IPS-15b (cell line): ENCODE data around the gene SARS2.
"Not testable (repeated sequence)": the region's sequence is repeated elsewhere in the genome, so short reads cannot be mapped to it uniquely, and the experiment has no call there.

Experiments used
- H3K27me3 ChIP-seq: one replicate; pipeline ENCODE4 v1.6.1; 2013; ENCODE audit warnings: low read length; ENCODE audit not compliant: control insufficient read depth, insufficient read depth
- H3K36me3 ChIP-seq: one replicate; pipeline ENCODE4 v1.6.1; 2013; ENCODE audit warnings: low read length; ENCODE audit not compliant: control insufficient read depth, insufficient read depth
- H3K4me1 ChIP-seq: one replicate; pipeline ENCODE4 v1.6.1; 2013; ENCODE audit warnings: mild to moderate bottlenecking, low read length; ENCODE audit not compliant: control insufficient read depth, insufficient read depth
- H3K4me3 ChIP-seq: one replicate; pipeline ENCODE4 v1.5.1; 2013; ENCODE audit warnings: low read depth, low read length
- H3K9ac ChIP-seq: one replicate; pipeline ENCODE4 v1.6.1; 2013; ENCODE audit warnings: low read depth, mild to moderate bottlenecking, low read length
- H3K9me3 ChIP-seq: one replicate; pipeline ENCODE4 v1.6.1; 2013; ENCODE audit warnings: mild to moderate bottlenecking, low read length; ENCODE audit not compliant: control insufficient read depth, insufficient read depth

Gene SARS2, protein sequence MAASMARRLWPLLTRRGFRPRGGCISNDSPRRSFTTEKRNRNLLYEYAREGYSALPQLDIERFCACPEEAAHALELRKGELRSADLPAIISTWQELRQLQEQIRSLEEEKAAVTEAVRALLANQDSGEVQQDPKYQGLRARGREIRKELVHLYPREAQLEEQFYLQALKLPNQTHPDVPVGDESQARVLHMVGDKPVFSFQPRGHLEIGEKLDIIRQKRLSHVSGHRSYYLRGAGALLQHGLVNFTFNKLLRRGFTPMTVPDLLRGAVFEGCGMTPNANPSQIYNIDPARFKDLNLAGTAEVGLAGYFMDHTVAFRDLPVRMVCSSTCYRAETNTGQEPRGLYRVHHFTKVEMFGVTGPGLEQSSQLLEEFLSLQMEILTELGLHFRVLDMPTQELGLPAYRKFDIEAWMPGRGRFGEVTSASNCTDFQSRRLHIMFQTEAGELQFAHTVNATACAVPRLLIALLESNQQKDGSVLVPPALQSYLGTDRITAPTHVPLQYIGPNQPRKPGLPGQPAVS

DNA sequence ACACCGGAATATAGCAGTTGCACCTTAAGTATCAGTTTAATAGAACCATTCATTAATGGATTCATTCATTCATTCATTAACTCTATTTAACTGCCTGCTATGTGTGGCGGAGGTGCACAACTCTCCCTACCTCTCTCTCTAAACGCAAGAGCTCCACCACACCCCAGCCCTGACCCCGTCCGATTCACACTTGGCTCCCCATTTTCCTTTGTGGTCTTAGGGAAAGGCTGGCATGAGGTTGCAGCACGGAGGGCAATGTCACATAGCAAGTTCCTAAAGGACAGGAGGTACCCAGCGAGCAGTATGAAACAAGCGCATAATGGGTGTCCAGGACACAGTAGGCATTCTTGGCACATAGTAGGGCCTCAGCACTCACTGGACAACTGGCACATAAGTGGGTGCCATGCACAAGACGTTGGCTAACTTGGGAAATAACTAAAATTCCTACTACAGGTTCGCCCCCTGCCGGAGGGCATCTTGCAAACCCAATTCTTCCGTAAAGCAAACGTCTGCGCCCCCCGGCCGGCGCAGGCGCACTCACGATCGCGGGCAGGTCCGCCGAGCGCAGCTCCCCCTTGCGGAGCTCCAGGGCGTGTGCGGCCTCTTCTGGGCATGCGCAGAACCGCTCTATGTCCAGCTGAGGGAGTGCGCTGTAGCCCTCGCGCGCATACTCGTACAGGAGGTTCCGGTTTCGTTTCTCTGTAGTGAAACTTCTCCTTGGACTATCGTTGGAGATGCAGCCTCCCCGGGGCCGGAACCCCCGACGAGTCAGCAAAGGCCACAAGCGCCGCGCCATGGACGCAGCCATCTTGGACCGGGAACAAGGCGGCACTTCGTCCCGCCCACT, at the start of gene SARS2:
Gene SARS2 (minus strand): TSS at position 835 of the 847 bp plus-strand sequence. CDS start 27 bp downstream, at position 808.
- Histone ChIP-seq H3K4me1 (no peaks in the 10 kb centered on the region), H3K4me3 (peak within 1 kb of the TSS; percentile 92), H3K9ac (peak within 1 kb of the TSS; percentile 98), H3K9me3 (peaks cover 3% of the 10 kb centered on the region), H3K36me3 (peaks cover 41% of the 10 kb centered on the region), H3K27me3 (no peaks in the 10 kb centered on the region)

GRCh38 chr19:38979812-38980211, 49.2 kb upstream of the SARS2 start:
- H3K4me1 ChIP-seq = no peaks in the 10 kb centered on the region
- no peaks in the 10 kb centered on the region for H3K9me3 ChIP-seq
- H3K4me3 ChIP-seq = no peak overlapping the region
- H3K36me3 ChIP-seq = no peaks in the 10 kb centered on the region
- H3K9ac ChIP-seq = no peak overlapping the region
- no peaks in the 10 kb centered on the region for H3K27me3 ChIP-seq

GRCh38 chr19:38978326-38978689, 47.7 kb upstream of the SARS2 start:
- Histone ChIP-seq H3K9me3 (no peaks in the 10 kb centered on the region), H3K27me3 (no peaks in the 10 kb centered on the region), H3K4me3 (no peak overlapping the region), H3K9ac (no peak overlapping the region), H3K4me1 (no peaks in the 10 kb centered on the region), H3K36me3 (no peaks in the 10 kb centered on the region)

DNA sequence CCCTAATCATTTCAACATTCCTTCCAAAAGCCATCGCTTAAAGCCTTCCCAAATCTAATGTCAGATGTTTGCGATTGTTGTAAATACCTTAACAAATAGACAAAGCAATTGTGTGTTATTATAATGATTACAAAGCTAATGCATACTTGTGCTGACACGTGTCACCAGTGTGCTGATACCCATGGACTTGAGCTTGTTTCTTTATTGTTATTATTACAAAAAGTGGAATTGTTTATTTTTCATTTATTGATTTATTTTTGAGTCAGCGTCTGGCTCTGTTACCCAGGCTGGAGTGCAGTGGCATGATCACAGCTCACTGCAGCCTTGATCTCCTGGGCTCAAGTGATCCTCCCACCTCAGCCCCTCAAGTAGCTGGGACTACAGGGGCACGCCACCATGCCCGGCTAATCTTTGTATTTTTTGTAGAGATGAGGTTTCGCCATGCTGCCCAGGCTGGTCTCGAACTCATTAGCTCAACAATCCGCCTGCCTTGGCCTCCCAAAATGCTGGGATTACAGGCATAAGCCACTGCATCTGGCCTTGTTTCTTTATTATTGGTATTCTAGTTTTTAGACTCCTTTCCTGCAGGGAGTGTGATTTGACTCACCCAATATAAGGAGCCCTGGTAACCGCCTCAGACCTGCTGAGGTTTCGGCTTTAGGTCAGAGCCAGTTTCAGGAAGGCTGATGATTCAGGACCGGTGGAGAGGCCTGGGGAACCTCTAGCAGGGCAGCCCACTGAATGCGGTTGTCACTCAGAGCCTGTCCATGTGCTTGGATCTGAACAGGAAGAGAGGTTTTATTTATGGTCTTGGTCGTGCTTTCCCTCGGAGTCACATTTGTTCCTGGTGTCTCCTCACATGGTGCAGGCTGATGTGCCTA, 47.1 kb upstream of the SARS2 start:
- Histone ChIP-seq H3K9ac (no peak overlapping the region), H3K4me1 (no peaks in the 10 kb centered on the region), H3K36me3 (no peaks in the 10 kb centered on the region), H3K27me3 (no peaks in the 10 kb centered on the region), H3K9me3 (no peaks in the 10 kb centered on the region), H3K4me3 (no peak overlapping the region)

DNA sequence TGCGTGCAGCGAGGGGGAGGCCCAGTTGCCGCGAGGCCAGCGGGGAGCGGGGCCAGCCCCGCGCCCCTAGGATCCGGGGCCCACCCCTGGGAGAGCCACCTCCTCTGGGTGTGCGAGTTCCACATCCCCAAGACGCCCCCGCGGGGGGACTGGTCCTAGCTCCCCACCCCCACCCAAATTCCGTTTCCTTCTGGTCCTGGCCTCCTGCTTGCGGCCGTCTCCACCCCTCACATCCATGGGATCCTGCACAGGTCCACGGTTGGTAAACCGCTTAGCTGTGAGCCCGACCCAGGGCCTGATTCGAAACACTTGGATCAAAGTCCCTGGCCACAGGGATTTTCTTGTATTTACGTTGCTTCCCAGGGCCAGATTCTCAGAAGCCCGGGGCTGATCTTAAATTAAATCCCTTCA, 45.3 kb upstream of the SARS2 start:
- peak overlapping the region; percentile 74 for H3K4me3 ChIP-seq
- peak overlapping the region; percentile 80 for H3K9ac ChIP-seq
- no peaks in the 10 kb centered on the region for H3K27me3 ChIP-seq
- H3K4me1 ChIP-seq = no peaks in the 10 kb centered on the region
- H3K36me3 ChIP-seq = no peaks in the 10 kb centered on the region
- H3K9me3 ChIP-seq = no peaks in the 10 kb centered on the region

DNA sequence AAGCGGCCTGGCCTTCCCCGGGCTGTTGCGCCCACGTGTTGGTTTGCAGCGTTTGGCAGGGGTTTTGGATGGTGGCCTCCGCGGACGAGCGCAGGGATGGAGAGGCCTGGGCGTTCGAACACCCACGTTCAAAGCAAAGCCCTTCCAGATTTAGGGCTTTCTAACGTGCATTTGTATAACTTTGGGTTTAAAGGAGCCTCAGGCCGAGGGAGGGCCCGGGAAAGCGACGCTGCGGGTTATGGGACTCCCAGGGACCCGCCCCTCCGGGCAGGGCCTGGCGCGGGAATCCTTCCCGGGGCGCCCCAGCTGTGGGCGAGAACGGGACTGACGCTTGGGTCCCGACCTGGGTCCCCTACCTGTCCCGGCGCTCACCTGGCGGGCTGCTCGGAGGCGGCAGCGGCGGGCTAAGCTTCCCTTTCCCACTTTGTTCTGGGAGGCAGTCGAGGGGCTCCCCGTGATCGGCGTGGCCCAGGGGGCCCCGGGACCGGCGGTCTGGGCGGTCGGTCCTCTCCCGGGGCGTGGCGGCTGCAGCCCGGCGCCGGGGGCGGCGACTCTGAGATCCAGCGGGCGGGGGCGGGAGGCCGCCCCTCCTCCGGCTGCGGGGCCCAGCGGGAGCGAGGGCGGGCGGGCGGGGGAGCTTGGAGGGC, 44.8 kb upstream of the SARS2 start, which contains the start of gene FBXO17:
Gene FBXO17 (minus strand): TSS at position 529 of the 647 bp plus-strand sequence. CDS start 25,423 bp downstream, outside the sequence.
- Histone ChIP-seq H3K4me3 (peak within 1 kb of the TSS; percentile 74), H3K36me3 (no peaks in the 10 kb centered on the region), H3K9ac (peak within 1 kb of the TSS; percentile 80), H3K27me3 (no peaks in the 10 kb centered on the region), H3K9me3 (no peaks in the 10 kb centered on the region), H3K4me1 (no peaks in the 10 kb centered on the region)

- Histone ChIP-seq H3K9ac (peak overlapping the region; percentile 62), H3K9me3 (no peaks in the 10 kb centered on the region), H3K27me3 (no peaks in the 10 kb centered on the region), H3K4me3 (peak overlapping the region; percentile 63), H3K36me3 (no peaks in the 10 kb centered on the region), H3K4me1 (no peaks in the 10 kb centered on the region)
Observed at GRCh38 chr19:38974624-38975213, 44.2 kb upstream of the SARS2 start.

- Histone ChIP-seq H3K27me3 (no peaks in the 10 kb centered on the region), H3K4me3 (no peak overlapping the region), H3K9ac (no peak overlapping the region), H3K36me3 (peaks cover 2% of the 10 kb centered on the region), H3K4me1 (no peaks in the 10 kb centered on the region), H3K9me3 (no peaks in the 10 kb centered on the region)
Observed at GRCh38 chr19:38971672-38972071, 41.1 kb upstream of the SARS2 start.

GRCh38 chr19:38970664-38971532, 40.3 kb upstream of the SARS2 start:
- no peaks in the 10 kb centered on the region for H3K27me3 ChIP-seq
- H3K4me3 ChIP-seq = no peak overlapping the region
- H3K9me3 ChIP-seq = no peaks in the 10 kb centered on the region
- H3K4me1 ChIP-seq = no peaks in the 10 kb centered on the region
- no peak overlapping the region for H3K9ac ChIP-seq
- H3K36me3 ChIP-seq = peaks cover 2% of the 10 kb centered on the region

- not testable (repeated sequence) for H3K9me3 ChIP-seq
Observed at GRCh38 chr19:38966149-38966548, 35.6 kb upstream of the SARS2 start.

More at GRCh38 chr19:38966149-38966548, 35.6 kb upstream of the SARS2 start:
- not testable (repeated sequence) for H3K27me3 ChIP-seq, H3K36me3 ChIP-seq, H3K4me3 ChIP-seq, H3K4me1 ChIP-seq, H3K9ac ChIP-seq
